Stimulated activated CD8-positive, alpha-beta memory T cell treated with anti-CD3 and anti-CD28 coated beads, Interleukin-4, amount 100 ng/mL, for 24 hours (primary cell): ENCODE measurements around the gene CD40.
A peak's percentile ranks its signal among the peaks of the same experiment; 100 is the strongest.
"Not testable (repeated sequence)": the region's sequence is repeated elsewhere in the genome, so short reads cannot be mapped to it uniquely, and the experiment has no call there.

Source experiments
- DNase-seq: peaks from one replicate; pipeline ENCODE4 v3.0.0-alpha.2; 2020; ENCODE audit warnings: low read depth

CD40 gene

GRCh38 chr20:46117704-46118467, at the start of gene CD40:
Gene CD40, plus strand, starts transcription at chr20:46118314. Its CDS starts 30 bp downstream, at chr20:46118344.
- peak; percentile 60 for DNase-seq

- no peak for DNase-seq
Observed at GRCh38 chr20:46070215-46070900, 47.8 kb upstream of the CD40 start.

GRCh38 chr20:46071573-46071972, 46.5 kb upstream of the CD40 start:
- no peak for DNase-seq

- no peak for DNase-seq
Observed at GRCh38 chr20:46073024-46073423, 45.1 kb upstream of the CD40 start.

GRCh38 chr20:46073443-46073842, 44.7 kb upstream of the CD40 start:
- DNase-seq: no peak

GRCh38 chr20:46074006-46074405, 44.1 kb upstream of the CD40 start:
- no peak for DNase-seq

- no peak for DNase-seq
Observed at GRCh38 chr20:46076806-46077205, 41.3 kb upstream of the CD40 start.

- DNase-seq: no peak
Observed at GRCh38 chr20:46077642-46078305, 40.3 kb upstream of the CD40 start.

GRCh38 chr20:46078954-46079353, 39.2 kb upstream of the CD40 start:
- no peak for DNase-seq

- DNase-seq: no peak
Observed at GRCh38 chr20:46081074-46081473, 37.0 kb upstream of the CD40 start.

GRCh38 chr20:46083101-46083500, 35.0 kb upstream of the CD40 start:
- DNase-seq: no peak

- no peak for DNase-seq
Observed at GRCh38 chr20:46083531-46084061, 34.5 kb upstream of the CD40 start.

- no peak for DNase-seq
Observed at GRCh38 chr20:46084805-46085178, 33.3 kb upstream of the CD40 start.

- DNase-seq: no peak
Observed at GRCh38 chr20:46085179-46085851, 32.8 kb upstream of the CD40 start.

- no peak for DNase-seq
Observed at GRCh38 chr20:46087161-46087560, 31.0 kb upstream of the CD40 start.

- DNase-seq: no peak
Observed at GRCh38 chr20:46088409-46089166, 29.5 kb upstream of the CD40 start.

- peak; percentile 44 for DNase-seq
Observed at GRCh38 chr20:46089167-46089416, 29.0 kb upstream of the CD40 start.

GRCh38 chr20:46089417-46090388, 28.4 kb upstream of the CD40 start, which contains the start of gene NCOA5:
Gene NCOA5, minus strand, starts transcription at chr20:46089962. Its CDS starts 10,538 bp downstream, at chr20:46079424.
- peak; percentile 92 for DNase-seq

- DNase-seq: not testable (repeated sequence)
Observed at GRCh38 chr20:46091622-46092535, 26.2 kb upstream of the CD40 start.
